MM.1S (cell line): ENCODE measurements around the gene CD109.
"Not testable (repeated sequence)": the region's sequence is repeated elsewhere in the genome, so short reads cannot be mapped to it uniquely, and the experiment has no call there.

ENCODE experiments used
- DNase-seq: peaks from one replicate; pipeline ENCODE4 v3.0.0-alpha.2; 2015
- H2AFZ ChIP-seq: fragments of 300-600 bp; sonication (generic); 2 replicates; pipeline ENCODE4 v1.6.0; 2016; ENCODE audit warnings: antibody characterized with exemption, low read length
- H3F3A ChIP-seq: fragments of 300-600 bp; sonication (generic); 2 replicates; pipeline ENCODE4 v1.6.1; 2016; ENCODE audit warnings: mild to moderate bottlenecking, antibody characterized with exemption, low read length, moderate library complexity, mixed read lengths; ENCODE audit not compliant: insufficient read depth
- H3K27ac ChIP-seq: fragments of 300-600 bp; sonication (generic); 2 replicates; pipeline ENCODE4 v1.5.1; 2016; ENCODE audit warnings: mild to moderate bottlenecking, low read length
- H3K27me3 ChIP-seq: fragments of 300-600 bp; sonication (generic); replicated peaks from 2 replicates; pipeline ENCODE4 v1.6.0; 2016; ENCODE audit warnings: low read length; ENCODE audit not compliant: insufficient read depth
- H3K36me3 ChIP-seq: fragments of 300-600 bp; sonication (generic); replicated peaks from 2 replicates; pipeline ENCODE4 v1.6.1; 2016; ENCODE audit warnings: mild to moderate bottlenecking, low read length, mixed read lengths; ENCODE audit not compliant: insufficient read depth
- H3K4me1 ChIP-seq: fragments of 300-600 bp; sonication (generic); 2 replicates; pipeline ENCODE4 v1.6.1; 2016; ENCODE audit warnings: low read length, mixed read lengths
- H3K4me2 ChIP-seq: fragments of 300-600 bp; sonication (generic); 2 replicates; pipeline ENCODE4 v1.6.0; 2016; ENCODE audit warnings: low read depth, low read length
- H3K4me3 ChIP-seq: fragments of 300-600 bp; sonication (generic); 2 replicates; pipeline ENCODE4 v1.5.1; 2016; ENCODE audit warnings: low read length, mixed read lengths
- H3K79me2 ChIP-seq: fragments of 300-600 bp; sonication (generic); 2 replicates; pipeline ENCODE4 v1.6.1; 2016; ENCODE audit warnings: mixed run types, low read length, mixed read lengths
- H3K9ac ChIP-seq: fragments of 300-600 bp; sonication (generic); 2 replicates; pipeline ENCODE4 v1.6.1; 2016; ENCODE audit warnings: low read length, mixed read lengths
- H3K9me2 ChIP-seq: fragments of 300-600 bp; sonication (generic); replicated peaks from 2 replicates; pipeline ENCODE4 v1.6.1; 2016; ENCODE audit warnings: mild to moderate bottlenecking, low read length, mixed read lengths; ENCODE audit not compliant: insufficient read depth
- H3K9me3 ChIP-seq: fragments of 300-600 bp; sonication (generic); replicated peaks from 2 replicates; pipeline ENCODE4 v1.6.1; 2016; ENCODE audit warnings: mild to moderate bottlenecking, low read length, mixed read lengths; ENCODE audit not compliant: insufficient read depth
- H4K20me1 ChIP-seq: fragments of 300-600 bp; sonication (generic); 2 replicates; pipeline ENCODE4 v1.6.1; 2016; ENCODE audit warnings: mild to moderate bottlenecking, low read length, moderate library complexity, mixed read lengths; ENCODE audit not compliant: insufficient read depth
- EZH2 ChIP-seq: fragments of 300-600 bp; sonication (generic); optimal IDR thresholded peaks from 2 replicates; pipeline ENCODE3; 2017; ENCODE audit warnings: low read depth, mild to moderate bottlenecking, antibody characterized with exemption, low read length, mixed read lengths
- EZH2phosphoT487 ChIP-seq: fragments of 300-600 bp; sonication (generic); IDR thresholded peaks from 2 replicates; pipeline ENCODE4 v1.6.1; 2018; ENCODE audit warnings: antibody characterized with exemption, low read length
- TF ChIP-seq, protein P1 (sequence below): fragments of 300-600 bp; sonication (generic); IDR thresholded peaks from 2 replicates; pipeline ENCODE4 v1.5.1; 2016; ENCODE audit warnings: antibody characterized with exemption, low read length, mixed read lengths

CD109 gene

DNA sequence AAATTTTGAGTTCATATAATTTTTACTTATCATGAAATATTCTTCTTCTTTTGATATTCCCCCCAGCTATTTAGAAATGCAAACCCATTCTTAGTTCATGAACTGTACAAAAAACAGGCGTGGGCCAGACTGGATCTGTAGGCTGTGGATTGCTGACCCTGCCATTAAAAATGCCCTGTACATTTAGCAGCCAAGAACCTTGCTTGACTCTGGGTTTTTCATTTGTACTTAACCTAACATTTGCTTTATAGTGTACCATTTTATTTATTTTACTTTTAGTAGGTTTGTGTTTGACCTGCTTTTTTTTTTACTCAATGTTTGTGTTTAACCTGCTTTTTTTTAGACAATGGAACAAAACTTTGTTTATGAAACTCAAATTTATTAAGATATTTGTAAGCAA, 14.9 kb downstream of the CD109 start:
- TF ChIP-seq, protein P1, sequence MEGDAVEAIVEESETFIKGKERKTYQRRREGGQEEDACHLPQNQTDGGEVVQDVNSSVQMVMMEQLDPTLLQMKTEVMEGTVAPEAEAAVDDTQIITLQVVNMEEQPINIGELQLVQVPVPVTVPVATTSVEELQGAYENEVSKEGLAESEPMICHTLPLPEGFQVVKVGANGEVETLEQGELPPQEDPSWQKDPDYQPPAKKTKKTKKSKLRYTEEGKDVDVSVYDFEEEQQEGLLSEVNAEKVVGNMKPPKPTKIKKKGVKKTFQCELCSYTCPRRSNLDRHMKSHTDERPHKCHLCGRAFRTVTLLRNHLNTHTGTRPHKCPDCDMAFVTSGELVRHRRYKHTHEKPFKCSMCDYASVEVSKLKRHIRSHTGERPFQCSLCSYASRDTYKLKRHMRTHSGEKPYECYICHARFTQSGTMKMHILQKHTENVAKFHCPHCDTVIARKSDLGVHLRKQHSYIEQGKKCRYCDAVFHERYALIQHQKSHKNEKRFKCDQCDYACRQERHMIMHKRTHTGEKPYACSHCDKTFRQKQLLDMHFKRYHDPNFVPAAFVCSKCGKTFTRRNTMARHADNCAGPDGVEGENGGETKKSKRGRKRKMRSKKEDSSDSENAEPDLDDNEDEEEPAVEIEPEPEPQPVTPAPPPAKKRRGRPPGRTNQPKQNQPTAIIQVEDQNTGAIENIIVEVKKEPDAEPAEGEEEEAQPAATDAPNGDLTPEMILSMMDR, result no peak
- no peak for TF ChIP-seq EZH2phosphoT487
- TF ChIP-seq EZH2, result no peak
- Histone ChIP-seq H3K9me3 (no peaks in the 10 kb centered on the region), H3K27me3 (no peaks in the 10 kb centered on the region), H3K9me2 (no peaks in the 10 kb centered on the region), H3K4me2 (no peak overlapping the region), H3F3A (no peaks in the 10 kb centered on the region), H3K27ac (no peak overlapping the region), H3K4me3 (no peak overlapping the region), H3K79me2 (no peaks in the 10 kb centered on the region), H3K4me1 (no peaks in the 10 kb centered on the region), H3K36me3 (no peaks in the 10 kb centered on the region), H2AFZ (no peak overlapping the region), H4K20me1 (no peaks in the 10 kb centered on the region), H3K9ac (no peak overlapping the region)
- DNase-seq, result no peak

DNA sequence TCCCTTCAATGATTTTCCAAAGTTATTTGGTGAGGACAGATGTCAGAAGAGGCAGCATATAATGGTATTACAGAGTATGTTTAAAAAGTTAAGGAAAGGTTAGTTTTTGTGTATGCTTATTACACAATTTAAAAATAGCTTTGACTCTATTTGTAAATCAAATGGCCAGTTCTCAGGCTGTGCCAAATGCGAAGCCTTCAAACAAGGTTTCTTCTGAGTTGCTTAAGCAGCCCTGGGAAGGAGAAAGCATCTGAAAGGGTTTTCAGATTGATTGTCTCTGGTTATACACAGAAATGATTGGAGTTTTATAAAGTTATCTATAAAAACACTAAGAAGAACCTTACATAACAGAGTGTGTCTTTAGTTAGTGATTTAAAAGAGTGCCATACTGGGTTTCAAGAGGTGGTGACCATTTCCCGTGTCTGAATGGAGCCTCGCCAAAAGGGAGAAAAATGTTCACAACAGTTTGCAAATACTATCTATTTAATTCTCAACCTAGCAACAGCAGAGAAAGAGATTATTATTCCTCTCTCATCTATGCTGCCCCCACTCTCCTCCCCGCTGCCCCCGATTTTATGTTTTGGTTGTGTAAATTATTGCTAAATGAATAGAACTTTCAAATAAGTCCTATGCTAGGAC, 16.7 kb downstream of the CD109 start:
- Histone ChIP-seq H3K9me3 (no peaks in the 10 kb centered on the region), H3K4me3 (no peak overlapping the region), H3K4me1 (no peaks in the 10 kb centered on the region), H3K4me2 (no peak overlapping the region), H3K79me2 (no peaks in the 10 kb centered on the region), H3K27me3 (no peaks in the 10 kb centered on the region), H3K27ac (no peak overlapping the region), H3K9ac (no peak overlapping the region), H4K20me1 (no peaks in the 10 kb centered on the region), H3K36me3 (no peaks in the 10 kb centered on the region), H3K9me2 (no peaks in the 10 kb centered on the region), H2AFZ (no peak overlapping the region), H3F3A (no peaks in the 10 kb centered on the region)
- no peak for TF ChIP-seq EZH2
- TF ChIP-seq, protein P1, result no peak
- no peak for TF ChIP-seq EZH2phosphoT487
- DNase-seq, result no peak

DNA sequence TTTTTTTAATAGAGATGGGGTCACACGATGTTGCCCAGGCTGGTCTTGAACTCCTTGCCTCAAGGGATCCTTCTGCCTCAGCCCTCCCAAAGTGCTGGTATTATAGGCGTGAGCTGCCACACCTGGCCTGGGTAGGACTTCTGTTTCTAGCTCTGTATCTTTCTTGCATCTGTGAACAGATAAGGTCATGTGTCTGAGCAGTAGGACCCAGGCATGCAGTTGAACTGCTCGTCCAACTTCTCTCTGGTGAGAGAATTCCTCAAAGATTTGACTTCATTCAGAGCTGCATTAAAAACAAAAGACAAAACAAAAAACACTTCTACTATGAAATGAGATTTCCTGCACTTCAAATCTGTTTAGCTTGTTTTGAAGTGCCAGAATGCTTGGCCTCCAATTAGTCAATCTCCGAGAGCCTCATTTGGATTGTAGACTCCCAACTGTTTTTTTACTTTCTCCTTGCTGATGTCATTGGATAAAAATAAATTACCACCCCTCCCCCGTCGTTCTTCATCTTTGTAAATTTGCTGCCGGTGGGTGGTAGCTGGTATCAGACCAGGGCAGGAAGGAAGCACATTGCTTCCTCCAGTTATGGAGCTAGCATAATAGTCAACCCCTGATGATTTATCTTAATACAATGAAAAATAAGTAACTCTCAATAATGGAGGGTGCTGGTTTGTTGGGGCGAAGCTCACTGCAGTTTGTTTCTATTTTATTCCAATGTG, 17.6 kb downstream of the CD109 start:
- Histone ChIP-seq H3K9me2 (no peaks in the 10 kb centered on the region), H3K9me3 (no peaks in the 10 kb centered on the region), H3K4me1 (no peaks in the 10 kb centered on the region), H3K27me3 (no peaks in the 10 kb centered on the region), H3F3A (no peaks in the 10 kb centered on the region), H3K4me3 (no peak overlapping the region), H3K27ac (no peak overlapping the region), H2AFZ (no peak overlapping the region), H4K20me1 (no peaks in the 10 kb centered on the region), H3K4me2 (no peak overlapping the region), H3K9ac (no peak overlapping the region), H3K79me2 (no peaks in the 10 kb centered on the region), H3K36me3 (no peaks in the 10 kb centered on the region)
- TF ChIP-seq, protein P1, result no peak
- TF ChIP-seq EZH2phosphoT487 (no peak), EZH2 (no peak)
- DNase-seq, result no peak

DNA sequence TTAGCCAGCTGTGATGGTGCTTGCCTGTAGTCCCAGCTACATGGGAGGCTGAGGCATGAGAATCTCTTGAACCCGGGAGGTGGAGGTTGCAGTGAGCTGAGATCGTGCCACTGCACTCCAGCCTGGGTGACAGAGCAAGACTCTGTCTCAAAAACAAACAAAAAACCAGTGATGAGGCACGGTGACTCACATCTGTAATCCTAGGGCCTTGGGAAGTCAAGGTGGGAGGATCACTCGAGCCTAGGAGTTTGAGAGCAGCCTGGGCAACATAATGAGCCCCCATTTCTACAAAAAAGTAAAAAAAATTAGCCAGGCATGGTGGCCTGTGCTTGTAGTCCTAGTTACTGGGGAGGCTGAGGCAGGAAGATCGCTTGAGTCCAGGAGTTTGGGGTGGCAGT, 19.1 kb downstream of the CD109 start:
- H3K4me1 ChIP-seq, H3K9me2 ChIP-seq, DNase-seq, H3K9me3 ChIP-seq, H3K36me3 ChIP-seq, H3K27me3 ChIP-seq, H3K79me2 ChIP-seq, H2AFZ ChIP-seq, H3F3A ChIP-seq, H3K9ac ChIP-seq, H4K20me1 ChIP-seq, H3K4me3 ChIP-seq, H3K27ac ChIP-seq, H3K4me2 ChIP-seq: not testable (repeated sequence)
